HepG2 (cell line): ENCODE measurements around the gene CYP4F8. TPM values are rescaled to one million over a fixed set of nuclear protein-coding genes. Genes with fewer than 3 reads are reported as not detected.

Source experiments
- AFF4 ChIP-seq: sonication (generic); formaldehyde crosslinking; IDR thresholded peaks from 2 replicates; pipeline ENCODE4 v1.4.0; 2020; ENCODE audit warnings: missing genetic modification reagents
- CHD2 ChIP-seq: IDR thresholded peaks from 2 replicates; pipeline ENCODE4 v1.6.1; 2011; ENCODE audit warnings: low read depth, low read length, improper control_type of control experiment
- EHMT2 ChIP-seq: fragments of 200-600 bp; sonication (generic); IDR thresholded peaks from 2 replicates; pipeline ENCODE4 v1.7.0; 2017; ENCODE audit warnings: antibody characterized with exemption, low read depth, low read length, borderline replicate concordance
- ELF1 ChIP-seq: sonication (generic); formaldehyde crosslinking; IDR thresholded peaks from 2 replicates; pipeline ENCODE4 v1.4.0; 2020; ENCODE audit warnings: missing genetic modification reagents
- FIP1L1 ChIP-seq: fragments of 200-400 bp; formaldehyde crosslinking; IDR thresholded peaks from 2 replicates; pipeline ENCODE4 v1.6.1; 2018; ENCODE audit warnings: low read depth, mild to moderate bottlenecking, low read length, moderate library complexity, borderline replicate concordance; ENCODE audit not compliant: insufficient read depth
- JUNB ChIP-seq: sonication (generic); formaldehyde crosslinking; IDR thresholded peaks from 2 replicates; pipeline ENCODE4 v1.8.0; 2022; ENCODE audit warnings: missing genetic modification reagents, mild to moderate bottlenecking, borderline replicate concordance
- MEIS2 ChIP-seq: sonication (generic); formaldehyde crosslinking; IDR thresholded peaks from 2 replicates; pipeline ENCODE4 v1.9.0; 2021; ENCODE audit warnings: mild to moderate bottlenecking, missing genetic modification reagents
- MYNN ChIP-seq: sonication (generic); formaldehyde crosslinking; IDR thresholded peaks from 2 replicates; pipeline ENCODE4 v1.4.0; 2020; ENCODE audit warnings: mild to moderate bottlenecking, low read depth, missing genetic modification reagents
- NCOA5 ChIP-seq: sonication (generic); formaldehyde crosslinking; IDR thresholded peaks from 2 replicates; pipeline ENCODE4 v1.4.0; 2020; ENCODE audit warnings: missing genetic modification reagents
- NR2F6 ChIP-seq, 2 experiments: IDR thresholded peaks; 2 replicates each; pipeline ENCODE4 v1.6.1; 2016; ENCODE audit warnings: antibody characterized with exemption in 1 of 2, mild to moderate bottlenecking in 1 of 2
- PCBP1 ChIP-seq: fragments of 200-400 bp; formaldehyde crosslinking; IDR thresholded peaks from 2 replicates; pipeline ENCODE4 v1.6.1; 2017; ENCODE audit warnings: mild to moderate bottlenecking, low read depth, low read length, borderline replicate concordance
- REPIN1 ChIP-seq: sonication (generic); formaldehyde crosslinking; IDR thresholded peaks from 2 replicates; pipeline ENCODE4 v1.8.0; 2022; ENCODE audit warnings: missing genetic modification reagents, low read depth, mild to moderate bottlenecking, borderline replicate concordance
- TEAD3 ChIP-seq: optimal IDR thresholded peaks from 2 replicates; pipeline ENCODE3; 2016; ENCODE audit warnings: borderline replicate concordance
- TERF1 ChIP-seq: sonication (generic); formaldehyde crosslinking; IDR thresholded peaks from 2 replicates; pipeline ENCODE4 v1.8.0; 2022; ENCODE audit warnings: mild to moderate bottlenecking, missing genetic modification reagents, moderate library complexity
- THAP9 ChIP-seq: sonication (generic); formaldehyde crosslinking; IDR thresholded peaks from 2 replicates; pipeline ENCODE4; 2020; ENCODE audit warnings: missing genetic modification reagents, mild to moderate bottlenecking, borderline replicate concordance
- ZEB1 ChIP-seq: IDR thresholded peaks from 2 replicates; pipeline ENCODE4 v1.6.1; 2012; ENCODE audit warnings: mild to moderate bottlenecking, low read depth, inconsistent platforms; ENCODE audit not compliant: insufficient replicate concordance
- ZNF292 ChIP-seq: sonication (generic); formaldehyde crosslinking; IDR thresholded peaks from 2 replicates; pipeline ENCODE4 v1.8.1; 2022; ENCODE audit warnings: mild to moderate bottlenecking, low read depth, missing genetic modification reagents, borderline replicate concordance
- ZNF3 ChIP-seq: IDR thresholded peaks from 2 replicates; pipeline ENCODE4 v1.7.0; 2017; ENCODE audit warnings: inconsistent platforms
- ZNF484 ChIP-seq: sonication (generic); formaldehyde crosslinking; IDR thresholded peaks from 2 replicates; pipeline ENCODE4 v1.5.1; 2020; ENCODE audit warnings: mild to moderate bottlenecking, low read depth, missing genetic modification reagents, borderline replicate concordance
- polyA plus RNA-seq, 8 experiments: library from polyadenylated mRNA; depleted of rRNA in 3 of 8; stranded (reverse) in 7 of 8; unstranded in 1 of 8; fragments of >200 nt; fragmentation: Illumina TruSeq in 4 of 8; extraction: Trizol in 4 of 8; gene quantifications; 2 replicates each; pipeline versions ENCODE4 v1.2.1 to v1.2.3, GENCODE V29; 2011 to 2016; ENCODE audit warnings: low read depth in 4 of 8, missing spikeins in 1 of 8, mixed read lengths in 1 of 8; ENCODE audit not compliant: insufficient read depth in 1 of 8
- total RNA-seq, 5 experiments: library from RNA; depleted of rRNA; stranded (reverse); fragments of >200 nt; fragmentation: Illumina TruSeq; extraction: Trizol; gene quantifications; 2 replicates each; pipeline ENCODE4 v1.2.3, GENCODE V29; 2016; ENCODE audit warnings: low read depth in 1 of 5

Gene CYP4F8
- total and polyA plus RNA-seq, 2 of the 13 experiments (the other 11 are each of a cell fraction or from before 2014, with no cell fraction given), result not detected

- TF ChIP-seq TEAD3 (CRISPR knock-in tag) (no peak), REPIN1 (CRISPR knock-in tag) (no peak; the same call in 1 of the 2 replicates), ZEB1 (no peak), NCOA5 (CRISPR knock-in tag) (no peak), THAP9 (CRISPR knock-in tag) (no peak), CHD2 (no peak), JUNB (no peak), ZNF3 (no peak), ZNF484 (no peak), EHMT2 (no peak), NR2F6 (IDR thresholded peaks at IDR 0.05) (no peak), NR2F6 (CRISPR knock-in tag; IDR thresholded peaks at IDR 0.05) (no peak), MEIS2 (no peak), FIP1L1 (no peak), TERF1 (CRISPR knock-in tag) (no peak), ELF1 (CRISPR knock-in tag) (no peak), MYNN (CRISPR knock-in tag) (no peak), AFF4 (CRISPR knock-in tag) (no peak), PCBP1 (0 out of 2 replicates have a peak, but pooled peaks have one; percentile 22), ZNF292 (peak; percentile 72)
Measured at GRCh38 chr19:15640294-15640903, 25.4 kb downstream of the CYP4F8 start, which contains the start of gene CYP4F3 (continued).
